GM18511 (cell line): ENCODE results near the gene SF1.

Experiments
- ATAC-seq: cut with Tn5 transposase; IDR thresholded peaks from one replicate; pipeline ENCODE4 v1.9.1; 2021; ENCODE audit warnings: mild to moderate bottlenecking, moderate library complexity; ENCODE audit not compliant: unreplicated experiment

Gene SF1

DNA sequence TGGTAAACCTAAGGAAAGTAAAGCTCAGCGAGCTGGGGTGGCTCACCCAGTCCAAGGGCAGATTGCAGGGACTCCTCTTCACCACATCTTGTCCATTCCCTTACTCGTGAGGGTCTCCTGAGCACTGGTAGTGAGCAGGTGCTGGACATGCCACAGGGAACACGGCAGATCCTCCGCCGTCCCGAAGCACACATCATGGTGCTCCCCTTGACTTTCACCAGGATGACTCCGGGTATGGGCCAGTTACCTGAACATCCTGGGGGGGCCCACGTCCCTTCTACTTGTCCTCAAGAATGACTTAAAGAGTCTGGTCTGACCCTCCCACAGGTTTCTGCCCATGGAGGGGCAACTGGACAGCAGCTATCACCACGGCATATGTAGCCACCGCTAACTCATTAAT, 8.0 kb upstream of the SF1 start:
- ATAC-seq = no peak

DNA sequence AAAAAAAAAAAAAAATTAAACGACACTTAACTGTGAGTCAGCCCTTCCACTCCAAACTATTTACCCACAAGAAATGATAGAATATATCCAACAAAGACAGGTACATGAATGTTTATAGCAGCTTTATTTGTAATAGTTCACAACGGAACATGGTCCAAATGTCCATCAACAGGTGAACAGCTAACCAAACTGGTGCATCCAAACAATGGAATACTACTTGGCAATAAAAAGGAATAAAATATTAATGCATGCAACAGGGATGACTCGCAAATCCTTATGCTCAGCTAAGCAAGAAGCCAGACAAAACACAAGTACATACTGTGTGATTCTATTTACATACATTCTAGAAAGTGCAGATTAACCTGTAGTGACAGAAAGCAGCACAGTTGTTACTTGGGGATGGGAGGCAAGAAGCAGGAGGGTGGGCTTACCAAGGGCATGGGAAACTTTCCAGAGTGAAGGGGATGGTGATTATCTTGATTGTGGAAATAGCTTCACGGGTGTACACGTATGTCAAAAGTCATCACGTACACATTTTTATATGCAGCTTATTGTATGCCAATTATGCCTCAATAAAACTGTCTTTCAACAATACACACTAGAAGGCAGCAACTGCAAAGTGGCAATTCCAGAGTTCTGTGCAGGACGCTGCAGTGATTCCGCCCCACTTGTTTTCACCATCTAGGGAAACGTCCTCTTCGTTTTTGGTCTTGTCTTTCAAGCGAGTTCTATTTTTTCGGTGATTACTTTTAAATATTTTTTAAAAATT, 6.7 kb upstream of the SF1 start:
- no peak for ATAC-seq

DNA sequence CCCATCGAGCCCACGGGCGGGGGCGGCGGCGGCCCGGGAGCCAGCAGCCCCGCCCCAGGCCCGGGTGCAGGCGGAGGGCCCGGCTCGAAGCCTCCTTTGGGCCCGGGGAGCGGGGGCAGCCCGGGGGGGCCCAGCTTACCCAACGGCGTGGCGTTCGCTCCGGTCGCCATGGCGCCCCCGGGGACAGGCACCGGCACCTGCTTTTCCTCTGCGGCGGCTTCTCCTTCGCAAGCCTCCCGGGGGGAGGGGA, 194 bp downstream of the SF1 start:
- no peak for ATAC-seq

DNA sequence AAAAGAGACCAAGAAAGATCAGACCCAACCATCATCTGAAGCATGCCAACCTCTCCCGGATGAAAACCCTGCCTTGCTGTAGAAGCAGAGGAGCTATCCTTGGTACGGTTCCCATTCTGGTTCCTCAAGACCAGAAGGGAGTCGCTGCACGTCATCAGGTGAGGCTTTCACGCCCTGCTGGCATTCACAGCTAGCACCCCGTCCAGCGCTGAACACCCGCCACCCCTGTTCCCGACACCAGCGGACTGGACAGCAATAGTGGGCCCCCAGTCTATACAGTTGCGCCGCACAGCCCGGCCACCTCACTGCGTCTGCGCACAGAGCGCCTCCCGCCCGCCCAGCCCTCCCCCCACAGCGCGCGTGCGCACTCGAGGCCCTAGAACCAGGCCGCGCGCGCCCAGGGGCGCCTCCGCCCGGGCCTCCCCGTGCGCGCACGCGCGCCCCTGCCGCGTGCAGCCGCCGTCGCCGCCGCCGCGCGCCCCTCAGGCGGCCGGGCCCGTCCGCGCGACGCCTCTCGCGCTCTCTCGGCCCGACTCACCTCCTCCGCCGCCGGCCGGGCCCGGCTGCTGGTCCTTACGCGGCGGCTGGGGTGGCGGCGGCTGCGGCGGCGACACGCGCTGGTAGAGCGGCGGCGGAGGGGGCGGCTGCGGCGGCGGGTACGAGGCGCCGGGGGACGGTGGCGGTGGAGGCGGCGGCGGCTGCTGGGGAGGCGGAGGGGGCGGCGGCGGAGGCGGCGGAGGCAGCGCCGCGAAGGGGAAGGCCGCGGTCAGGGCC, 706 bp downstream of the SF1 start:
- ATAC-seq = no peak

DNA sequence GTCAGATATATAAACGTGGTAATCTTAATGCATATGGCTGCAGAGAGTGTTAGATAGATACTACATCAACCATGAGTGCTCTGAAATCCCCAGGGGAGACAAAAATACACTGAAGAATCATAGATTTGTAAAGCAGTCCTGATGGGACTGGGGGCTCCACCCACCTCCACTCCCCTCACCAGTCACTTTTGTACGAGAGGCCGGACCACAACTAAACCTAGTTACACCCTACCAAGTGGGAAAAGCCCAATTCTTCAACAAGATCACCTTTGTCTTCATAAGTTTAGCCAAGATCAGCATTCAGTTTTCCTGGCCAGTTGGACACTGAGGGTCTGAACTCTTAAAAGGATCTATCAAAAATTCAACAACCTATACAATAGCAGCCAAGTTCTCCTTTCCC, 1.5 kb downstream of the SF1 start:
- no peak for ATAC-seq

DNA sequence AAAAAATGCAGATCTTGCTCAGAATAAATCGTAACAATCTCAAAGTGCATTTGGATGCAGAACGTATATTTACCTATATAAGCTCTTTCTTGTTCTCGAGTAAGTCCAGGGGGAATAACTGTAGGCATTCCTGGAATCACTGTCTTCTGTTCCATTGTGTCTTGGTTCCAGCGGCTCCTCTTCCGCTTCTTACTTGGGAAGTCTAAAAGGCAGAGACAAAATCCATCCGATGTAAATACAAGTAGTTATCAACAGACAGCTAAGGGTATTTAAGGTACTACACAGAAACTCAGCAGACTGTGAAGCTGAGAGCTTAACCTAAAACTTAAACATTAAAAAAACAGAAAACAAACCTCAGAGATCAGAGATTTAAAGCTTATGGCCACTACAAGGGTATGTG, 1.9 kb downstream of the SF1 start:
- ATAC-seq = no peak

DNA sequence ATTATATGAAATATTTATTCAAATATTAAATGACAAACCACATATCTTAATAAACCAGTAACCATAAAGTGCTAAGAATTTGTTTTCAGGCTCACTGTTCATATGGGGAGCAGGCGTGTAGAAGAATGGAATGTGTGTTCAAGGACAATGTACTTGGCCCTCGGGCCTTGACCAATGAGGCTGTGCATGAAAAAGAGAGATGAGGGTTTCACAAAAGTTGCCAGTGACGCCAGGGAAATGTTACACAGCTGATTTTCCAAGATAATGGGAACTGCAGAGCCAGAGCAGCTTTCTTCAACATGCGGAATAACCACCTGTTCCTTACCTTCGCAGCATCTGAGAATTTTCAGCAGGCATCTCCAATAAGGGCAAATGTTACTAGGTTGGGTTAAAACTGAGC, 4.2 kb downstream of the SF1 start:
- no peak for ATAC-seq

DNA sequence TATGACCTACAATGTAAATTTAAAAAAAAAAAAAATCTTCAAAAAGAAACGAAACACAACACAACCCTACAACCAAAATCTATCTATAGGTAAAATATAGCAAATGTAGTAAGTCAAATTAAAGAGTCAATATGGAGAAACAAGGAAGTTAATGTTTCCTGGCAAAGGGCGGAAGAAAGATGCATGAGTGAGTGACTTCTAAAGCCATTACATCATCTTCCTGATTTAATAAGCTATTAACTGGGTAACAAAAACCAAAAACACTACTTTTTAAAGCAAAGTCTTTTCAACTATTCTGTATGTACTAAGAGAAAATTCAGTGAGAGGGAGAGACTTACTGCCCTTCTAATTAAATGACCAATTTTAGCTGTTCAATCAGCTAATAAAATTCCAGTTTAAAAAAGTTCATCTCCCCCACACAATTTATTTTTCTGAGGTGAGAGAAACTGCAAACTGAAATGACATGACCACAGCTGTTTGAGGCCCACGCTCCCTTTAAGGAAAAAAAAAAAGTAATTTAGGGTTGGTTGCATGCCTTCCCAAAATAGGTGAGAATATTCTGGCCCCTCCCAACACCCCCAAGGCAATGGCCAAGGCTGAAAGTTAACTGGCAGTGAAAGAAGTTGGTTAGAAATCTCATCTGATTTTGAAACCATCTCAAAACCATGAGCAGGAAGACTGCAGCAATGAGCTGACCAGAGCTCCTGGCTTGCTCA, 5.9 kb downstream of the SF1 start:
- no peak for ATAC-seq

DNA sequence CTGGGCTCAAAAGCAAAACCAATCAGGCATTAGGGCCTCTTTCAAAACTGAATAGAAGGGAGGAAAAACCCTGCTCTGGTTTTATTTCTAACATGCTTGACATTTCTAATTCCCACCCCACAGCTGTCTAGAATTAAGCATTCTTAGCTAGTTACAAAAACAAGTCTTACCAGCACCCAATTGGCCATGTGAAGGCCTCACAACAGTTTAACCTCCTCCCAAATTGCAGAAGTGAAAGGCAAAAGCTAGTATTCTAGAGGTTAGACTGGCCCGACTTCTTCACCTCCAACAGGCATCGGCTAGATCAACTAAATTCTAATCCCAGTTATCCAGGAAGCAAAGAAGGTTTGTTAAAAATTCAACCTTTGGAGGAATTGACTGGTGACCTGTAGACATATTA, 6.5 kb downstream of the SF1 start:
- no peak for ATAC-seq

DNA sequence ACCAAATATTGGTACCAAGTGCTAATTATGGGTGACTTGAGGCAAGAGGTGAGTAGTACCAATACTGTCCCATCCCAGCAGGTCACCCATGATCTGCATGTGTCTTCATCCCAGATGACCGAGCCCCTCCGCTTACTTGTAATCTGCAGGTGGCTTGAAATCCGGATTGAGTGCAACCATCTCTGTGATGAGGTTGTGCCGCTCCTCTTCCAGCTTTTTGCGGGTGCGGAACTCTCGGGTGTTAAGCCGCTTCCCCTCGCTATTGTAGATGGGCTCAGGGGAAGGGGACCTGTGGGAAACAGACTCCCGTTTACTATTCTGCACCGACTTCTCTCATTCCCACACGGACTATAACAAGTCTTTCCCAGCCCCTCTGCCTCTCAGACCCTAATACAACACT, 8.2 kb downstream of the SF1 start:
- no peak for ATAC-seq

DNA sequence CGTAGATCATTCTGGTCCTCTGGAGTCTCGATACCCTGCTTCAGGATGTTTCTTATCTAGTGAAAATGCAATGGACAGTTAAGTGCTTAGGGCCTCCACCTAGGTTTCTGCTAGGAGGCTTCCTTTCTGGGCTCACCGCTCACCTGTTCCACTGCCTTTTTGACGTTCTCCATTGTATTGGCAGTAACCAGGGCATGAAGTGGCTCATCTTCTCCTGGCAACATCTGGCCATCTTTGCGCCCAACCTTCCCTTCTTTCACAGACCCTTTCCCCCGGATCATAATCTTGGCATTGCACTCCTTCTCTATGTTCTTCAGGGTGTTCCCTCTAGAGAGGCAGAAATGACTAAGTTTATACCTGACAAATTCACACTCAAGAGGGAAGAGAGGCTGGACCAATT, 9.1 kb downstream of the SF1 start:
- no peak for ATAC-seq

DNA sequence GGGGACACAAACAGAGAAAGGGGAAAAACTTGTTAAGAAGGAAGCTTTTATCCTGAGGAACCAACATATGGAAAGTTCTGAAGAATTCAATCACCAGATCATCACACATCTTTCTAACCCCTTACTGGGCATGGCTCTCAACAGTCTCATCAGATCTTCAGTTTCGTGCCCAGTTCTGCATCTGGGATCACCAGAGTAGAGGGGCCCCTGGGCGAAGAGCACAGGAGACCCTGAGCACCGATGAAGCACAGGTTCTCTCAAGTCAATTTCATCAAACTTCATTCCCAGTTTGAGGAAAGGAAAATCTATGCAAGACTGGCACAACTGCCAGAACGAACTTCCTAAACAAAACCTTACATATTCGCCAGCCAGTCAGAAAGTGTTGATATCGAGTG, 10.0 kb downstream of the SF1 start:
- ATAC-seq = no peak

DNA sequence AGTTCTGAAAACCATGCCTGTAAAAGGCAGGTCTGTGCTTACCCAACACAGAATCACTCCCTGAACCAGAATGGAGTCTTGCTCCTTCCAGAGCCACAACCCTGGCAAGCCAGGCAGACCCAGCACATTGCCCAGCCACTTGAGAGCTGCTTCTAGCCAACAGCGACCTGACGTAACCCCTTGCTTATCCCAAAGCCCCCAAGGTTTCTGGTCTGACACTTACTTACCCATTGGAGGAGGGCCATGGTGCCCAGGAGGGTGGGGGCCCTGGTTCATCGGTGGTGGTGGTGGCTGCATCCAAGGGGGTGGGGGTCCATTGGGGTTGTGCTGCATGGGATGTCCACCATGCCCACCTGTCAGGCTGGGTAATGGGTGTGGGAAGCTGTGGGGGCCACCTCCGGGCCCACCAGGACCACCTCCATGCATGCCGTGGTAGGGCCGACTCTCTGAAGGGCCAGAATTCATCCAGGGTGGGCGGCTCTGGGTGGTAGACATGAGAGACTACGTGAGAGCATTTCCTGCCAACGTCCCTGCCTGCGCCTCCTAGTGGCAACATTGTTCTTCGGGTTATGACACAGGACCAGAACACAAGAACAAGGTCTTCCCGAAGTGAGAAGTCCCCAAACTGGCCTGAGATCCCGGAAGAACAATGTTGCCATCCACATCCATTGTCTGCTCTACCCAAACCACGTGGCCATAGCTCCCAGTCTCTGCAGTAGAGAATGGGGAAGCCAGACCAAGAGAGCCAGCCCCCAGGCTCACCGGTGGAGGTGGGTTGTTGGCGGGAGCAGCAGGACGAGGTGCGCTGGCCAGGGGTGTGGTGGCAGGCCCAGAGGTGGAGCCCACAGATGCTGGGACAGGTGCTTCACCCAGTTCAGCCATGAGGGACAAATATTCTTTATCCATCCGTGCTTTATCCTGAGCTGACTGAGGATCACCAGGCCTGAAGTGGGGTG, 10.7 kb downstream of the SF1 start:
- no peak for ATAC-seq

DNA sequence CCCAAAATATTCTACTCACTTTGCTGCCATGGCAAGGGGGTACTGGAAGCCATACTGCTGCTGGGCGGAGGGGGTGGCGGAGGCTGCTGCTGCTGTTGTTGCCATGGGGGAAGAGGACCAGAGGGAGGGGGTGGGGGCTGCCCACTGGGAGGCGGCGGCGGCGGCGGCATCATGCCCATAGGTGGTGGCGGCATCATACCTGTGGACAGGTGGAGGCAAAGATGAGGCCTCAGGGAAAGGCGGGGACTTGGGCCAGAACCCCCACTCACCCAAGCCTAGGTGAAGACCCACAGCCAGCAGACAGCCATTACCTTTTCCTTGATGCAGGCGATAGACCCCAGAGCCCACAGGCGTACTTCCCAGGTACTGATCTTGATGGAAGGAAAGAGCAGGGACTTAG, 11.5 kb downstream of the SF1 start:
- ATAC-seq = no peak

DNA sequence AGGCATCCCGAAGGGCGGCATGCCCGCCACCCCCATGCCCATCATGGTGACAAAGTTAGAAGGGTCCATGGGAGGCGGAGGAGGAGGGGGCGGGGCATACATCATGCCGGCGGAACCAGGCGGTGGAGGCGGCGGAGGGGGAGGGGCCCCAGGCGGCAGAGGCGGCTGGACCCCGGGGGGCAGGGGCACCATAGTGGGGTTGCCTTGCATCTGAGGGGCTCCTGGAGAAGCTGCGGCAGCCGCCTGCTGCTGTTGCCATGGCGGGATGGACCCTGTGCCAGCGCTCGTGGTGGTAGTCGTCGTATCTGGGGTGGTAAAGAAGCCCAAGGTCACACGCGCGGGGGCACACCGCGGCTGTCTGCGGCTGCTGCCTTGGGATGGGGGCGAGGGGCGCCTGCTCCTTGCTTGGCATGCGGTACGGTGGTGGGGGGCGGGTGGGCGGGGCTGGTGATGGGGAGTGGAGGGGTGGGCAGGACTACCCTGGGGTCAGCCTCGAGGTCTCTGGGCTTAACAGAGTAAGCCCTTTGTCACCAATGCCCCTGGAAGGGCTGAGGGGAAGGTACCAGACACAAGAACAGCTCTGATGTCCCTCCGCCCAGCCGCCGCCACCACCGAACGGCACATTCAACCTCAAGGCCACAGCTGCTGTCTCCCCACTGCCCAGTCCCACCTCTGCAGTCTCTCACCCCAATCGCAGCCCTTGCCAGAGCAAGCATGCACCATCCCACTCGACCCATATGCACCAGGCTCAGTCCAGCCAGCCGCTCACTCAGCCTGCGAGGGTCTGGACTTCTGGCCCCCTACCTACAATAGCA, 12.3 kb downstream of the SF1 start:
- ATAC-seq = no peak

DNA sequence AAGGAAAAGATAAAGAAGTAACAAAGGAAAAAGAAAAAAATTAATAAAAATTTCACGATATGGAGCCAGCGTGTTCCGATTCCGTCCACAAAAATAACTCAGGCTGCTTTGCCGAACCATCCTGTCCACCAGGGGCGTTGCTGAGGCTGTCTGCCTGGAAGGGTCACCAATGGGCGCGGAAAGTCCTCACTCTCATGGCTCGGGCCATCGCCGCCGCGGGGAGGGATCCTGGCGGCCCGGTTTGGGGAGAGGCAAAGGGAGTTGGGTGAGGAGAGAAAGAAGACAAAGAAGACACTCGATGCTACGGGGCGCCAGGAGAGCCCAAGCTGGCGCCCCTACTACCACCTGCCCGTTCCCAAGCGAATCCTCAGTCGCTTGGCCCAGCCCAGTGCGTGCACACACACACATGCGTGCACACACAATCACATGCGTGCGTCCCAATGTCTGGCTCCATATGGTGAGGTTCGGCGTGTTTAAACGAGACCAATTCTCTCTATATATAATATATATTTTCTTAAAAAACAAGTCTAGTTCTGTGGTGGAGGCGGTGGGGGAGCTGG, 13.0 kb downstream of the SF1 start:
- ATAC-seq = no peak

DNA sequence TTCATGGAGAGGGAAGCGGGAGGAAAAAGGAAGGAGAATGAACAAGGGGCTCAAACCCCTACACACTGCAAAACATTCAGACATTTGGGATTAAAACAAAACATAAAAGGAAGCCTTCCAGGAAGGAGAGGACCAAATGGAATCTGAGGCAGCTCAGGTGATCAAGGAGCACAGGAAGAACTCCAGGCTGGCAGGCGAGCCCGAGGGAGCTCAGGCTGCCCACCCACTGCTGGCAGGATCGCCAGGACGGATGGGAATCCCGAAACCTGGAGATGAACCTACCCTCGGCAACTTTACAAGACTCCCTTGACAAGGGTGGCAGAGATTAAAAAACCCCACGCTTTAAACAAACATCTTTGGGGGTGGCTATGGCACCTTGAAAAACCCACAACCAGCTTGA, 13.6 kb downstream of the SF1 start:
- no peak for ATAC-seq

DNA sequence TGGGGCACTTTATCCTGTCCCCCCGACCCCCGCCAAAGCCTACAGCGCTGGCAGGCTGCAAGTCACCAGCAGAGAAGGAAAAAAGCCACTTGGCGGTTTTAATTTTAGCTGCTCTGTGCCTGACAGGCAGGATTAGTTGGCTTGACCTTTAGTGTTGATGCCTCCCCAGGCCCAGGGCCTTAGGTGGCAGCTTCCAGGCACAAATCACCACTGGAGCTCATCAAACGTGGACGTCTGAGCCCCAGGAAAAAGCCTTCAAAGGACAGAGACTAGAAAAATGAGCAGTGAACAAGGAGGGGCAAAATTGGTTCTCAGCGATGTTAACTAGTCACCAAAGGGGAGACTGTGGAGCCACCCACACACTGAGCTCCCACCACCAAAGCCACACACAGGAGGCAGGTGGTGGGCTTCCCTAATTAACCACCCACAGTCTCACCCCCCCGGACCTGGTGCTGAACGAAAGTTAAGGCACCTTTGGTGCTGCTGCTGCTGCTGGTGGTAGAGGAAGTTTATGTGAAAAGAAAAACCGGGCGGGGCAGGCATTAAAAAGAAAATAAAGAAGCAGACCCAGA, 14.2 kb downstream of the SF1 start:
- no peak for ATAC-seq

DNA sequence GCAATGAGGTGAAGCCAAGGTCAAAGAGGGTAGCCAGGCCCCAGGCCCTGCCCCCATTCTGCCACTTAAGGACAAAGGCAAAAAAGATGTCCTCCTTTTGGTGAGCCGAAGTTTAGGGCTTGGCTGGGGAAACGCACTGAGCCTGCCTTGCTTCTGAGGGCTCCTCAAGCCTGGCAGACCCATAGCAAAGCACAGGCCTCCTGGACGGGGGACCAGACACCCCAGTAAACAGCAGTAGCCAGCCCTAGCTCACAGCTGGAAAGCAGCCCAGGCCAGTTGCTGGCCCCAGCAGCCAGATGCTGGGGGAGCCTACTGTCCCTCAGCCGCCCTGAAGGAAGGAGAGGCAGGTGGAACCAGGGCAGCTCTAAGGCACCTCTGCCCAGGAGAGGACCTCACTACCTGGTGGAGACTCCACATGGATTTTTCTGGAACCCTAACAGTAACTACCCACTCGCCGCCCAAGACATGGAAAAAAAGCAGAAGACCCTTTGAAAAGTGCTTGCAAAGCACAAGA, 14.8 kb downstream of the SF1 start:
- ATAC-seq = no peak
